Smooth muscle cell (in vitro differentiated cells): ENCODE results near the gene DPCD. TPM values are rescaled to one million over a fixed set of nuclear protein-coding genes. Genes with fewer than 3 reads are reported as not detected.

ENCODE experiments used
- DNase-seq: peaks from one replicate; lab custom pipeline; 2025; ENCODE audit not compliant: unreplicated experiment; lab: John Stamatoyannopoulos, UW
- H2AFZ ChIP-seq: fragments of 200-600 bp; sonication (generic); 2 replicates; pipeline ENCODE4 v1.6.0; 2016; ENCODE audit warnings: antibody characterized with exemption, low read depth, mild to moderate bottlenecking
- H3F3A ChIP-seq: fragments of 200-600 bp; sonication (generic); 2 replicates; pipeline ENCODE4 v1.6.0; 2017; ENCODE audit warnings: antibody characterized with exemption, low read depth
- H3K27ac ChIP-seq: fragments of 200-600 bp; sonication (generic); 2 replicates; pipeline ENCODE4 v1.5.1; 2016; ENCODE audit warnings: low read depth, mild to moderate bottlenecking
- H3K27me3 ChIP-seq: fragments of 200-600 bp; sonication (generic); 2 replicates; pipeline ENCODE4 v1.6.1; 2016; ENCODE audit warnings: low read depth, mild to moderate bottlenecking
- H3K36me3 ChIP-seq: fragments of 200-600 bp; sonication (generic); 2 replicates; pipeline ENCODE4 v1.5.1; 2016; ENCODE audit warnings: low read depth
- H3K4me1 ChIP-seq: fragments of 200-600 bp; sonication (generic); 2 replicates; pipeline ENCODE4 v1.5.1; 2016; ENCODE audit warnings: low read depth
- H3K4me2 ChIP-seq: fragments of 200-600 bp; sonication (generic); 2 replicates; pipeline ENCODE4 v1.6.0; 2016; ENCODE audit warnings: mild to moderate bottlenecking
- H3K4me3 ChIP-seq: fragments of 200-600 bp; sonication (generic); 2 replicates; pipeline ENCODE4 v1.5.1; 2016; ENCODE audit warnings: mild to moderate bottlenecking
- H3K79me2 ChIP-seq: fragments of 200-600 bp; sonication (generic); 2 replicates; pipeline ENCODE4 v1.6.0; 2016; ENCODE audit warnings: low read depth, mild to moderate bottlenecking
- H3K9ac ChIP-seq: fragments of 200-600 bp; sonication (generic); 2 replicates; pipeline ENCODE4 v1.6.0; 2016; ENCODE audit warnings: low read depth
- H3K9me3 ChIP-seq: fragments of 200-600 bp; sonication (generic); replicated peaks from 2 replicates; pipeline ENCODE4 v1.5.1; 2016; ENCODE audit warnings: low read depth
- H4K20me1 ChIP-seq: fragments of 200-600 bp; sonication (generic); 2 replicates; pipeline ENCODE4 v1.6.0; 2016; ENCODE audit warnings: low read depth
- WGBS: methylation state at CpG from one replicate; pipeline ENCODE4 v1.1.7; 2016; ENCODE audit warnings: low lambda C conversion rate; 5-methylcytosine and 5-hydroxymethylcytosine counted together
- polyA plus RNA-seq: library from polyadenylated mRNA; unstranded; fragments of >200 nt; fragmentation: Nextera tagmentation; extraction: Ambion mirVana; gene quantifications from 2 replicates; pipeline ENCODE4 v1.2.1, GENCODE V29; 2016
- total RNA-seq: library from RNA; depleted of rRNA; stranded (reverse); fragments of >200 nt; gene quantifications from 2 replicates; pipeline ENCODE4 v1.2.3, GENCODE V29; 2014
- TF ChIP-seq, protein P1 (sequence below): fragments of 200-600 bp; sonication (generic); IDR thresholded peaks from 2 replicates; pipeline ENCODE4 v1.5.1; 2017; ENCODE audit warnings: borderline replicate concordance, mild to moderate bottlenecking, antibody characterized with exemption; ENCODE audit not compliant: insufficient read depth, poor library complexity, severe bottlenecking

Gene DPCD
- total and polyA plus RNA-seq, 2 experiments from 2014 or later = 116 to 150 TPM

DNA sequence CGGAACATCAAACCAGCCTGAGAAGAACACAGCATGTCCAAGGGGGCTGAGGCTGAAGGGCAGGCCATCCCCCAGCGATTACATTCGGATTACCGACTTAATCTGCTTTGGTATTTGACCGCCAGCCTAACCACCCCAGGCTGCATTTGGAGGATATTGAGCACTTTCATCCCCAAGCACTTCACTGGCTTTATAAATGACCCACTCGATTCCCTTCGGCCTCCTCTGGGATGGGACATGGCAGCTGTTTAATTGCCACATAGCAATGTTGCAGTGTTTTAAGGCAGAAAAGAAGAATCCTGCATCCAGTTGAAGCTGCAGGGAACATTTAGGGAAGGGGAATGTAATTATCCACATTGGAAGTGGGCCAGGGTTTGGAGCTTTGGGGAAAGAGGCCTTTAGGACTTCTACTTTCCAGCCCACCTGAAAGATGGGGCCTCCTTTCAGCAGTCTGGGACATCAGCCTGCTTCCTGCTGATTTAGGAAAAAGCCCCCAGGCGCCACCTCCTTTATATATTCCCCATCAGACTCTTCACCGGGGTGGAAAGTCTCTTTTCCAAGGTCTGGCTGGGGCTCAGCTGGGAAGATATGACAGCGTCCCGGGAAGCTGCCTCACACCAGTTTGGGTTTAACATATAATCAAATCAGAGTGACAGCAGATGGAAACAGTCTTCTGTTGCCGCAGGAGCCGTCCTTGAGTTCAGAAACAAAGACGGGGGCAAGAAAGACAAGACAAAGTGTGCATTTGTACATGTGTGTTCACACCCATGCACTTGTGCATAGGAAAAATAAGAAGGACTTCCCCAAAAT is 9.2 kb downstream of the DPCD start:
- no peak overlapping the region for H3K4me2 ChIP-seq
- H3K9me3 ChIP-seq = no peaks in the 10 kb centered on the region
- H3F3A ChIP-seq = no peaks in the 10 kb centered on the region
- TF ChIP-seq, protein P1, sequence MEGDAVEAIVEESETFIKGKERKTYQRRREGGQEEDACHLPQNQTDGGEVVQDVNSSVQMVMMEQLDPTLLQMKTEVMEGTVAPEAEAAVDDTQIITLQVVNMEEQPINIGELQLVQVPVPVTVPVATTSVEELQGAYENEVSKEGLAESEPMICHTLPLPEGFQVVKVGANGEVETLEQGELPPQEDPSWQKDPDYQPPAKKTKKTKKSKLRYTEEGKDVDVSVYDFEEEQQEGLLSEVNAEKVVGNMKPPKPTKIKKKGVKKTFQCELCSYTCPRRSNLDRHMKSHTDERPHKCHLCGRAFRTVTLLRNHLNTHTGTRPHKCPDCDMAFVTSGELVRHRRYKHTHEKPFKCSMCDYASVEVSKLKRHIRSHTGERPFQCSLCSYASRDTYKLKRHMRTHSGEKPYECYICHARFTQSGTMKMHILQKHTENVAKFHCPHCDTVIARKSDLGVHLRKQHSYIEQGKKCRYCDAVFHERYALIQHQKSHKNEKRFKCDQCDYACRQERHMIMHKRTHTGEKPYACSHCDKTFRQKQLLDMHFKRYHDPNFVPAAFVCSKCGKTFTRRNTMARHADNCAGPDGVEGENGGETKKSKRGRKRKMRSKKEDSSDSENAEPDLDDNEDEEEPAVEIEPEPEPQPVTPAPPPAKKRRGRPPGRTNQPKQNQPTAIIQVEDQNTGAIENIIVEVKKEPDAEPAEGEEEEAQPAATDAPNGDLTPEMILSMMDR = no peak
- no peaks in the 10 kb centered on the region for H3K79me2 ChIP-seq
- H3K9ac ChIP-seq = no peak overlapping the region
- H3K4me1 ChIP-seq = no peaks in the 10 kb centered on the region
- no peaks in the 10 kb centered on the region for H3K27me3 ChIP-seq
- no peak for DNase-seq
- no peaks in the 10 kb centered on the region for H3K36me3 ChIP-seq
- H2AFZ ChIP-seq = no peak overlapping the region
- H4K20me1 ChIP-seq = no peaks in the 10 kb centered on the region
- H3K27ac ChIP-seq = no peak overlapping the region
- WGBS = 77% methylated on average over 14 of the region's 14 CpGs
- no peak overlapping the region for H3K4me3 ChIP-seq

DNA sequence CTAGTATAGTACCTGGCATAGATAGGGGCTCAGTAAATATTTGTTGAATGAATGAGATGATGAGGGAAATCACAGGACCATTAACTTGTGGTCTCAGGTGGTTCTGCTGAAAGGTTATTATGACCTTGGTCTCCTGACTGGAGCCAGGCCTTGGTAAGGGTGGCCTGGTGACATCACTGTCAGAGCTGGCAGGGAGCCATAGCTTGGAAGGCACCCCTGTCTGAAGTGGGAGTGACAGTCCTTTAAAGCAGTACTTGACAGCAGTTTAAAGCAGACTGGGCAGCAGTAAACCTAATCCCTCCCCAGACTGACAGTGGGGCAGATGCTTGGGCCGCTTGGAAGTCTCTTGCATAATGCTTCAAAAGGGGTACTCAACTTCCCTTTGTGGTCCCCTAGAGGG is 13.4 kb downstream of the DPCD start:
- H3K4me3 ChIP-seq = no peak overlapping the region
- no peaks in the 10 kb centered on the region for H3K9me3 ChIP-seq
- no peaks in the 10 kb centered on the region for H3F3A ChIP-seq
- TF ChIP-seq, protein P1 = no peak
- no peak for DNase-seq
- no peaks in the 10 kb centered on the region for H3K79me2 ChIP-seq
- H3K27ac ChIP-seq = no peak overlapping the region
- 78% methylated on average over 1 of the region's 1 CpG for WGBS
- no peaks in the 10 kb centered on the region for H3K4me1 ChIP-seq
- no peak overlapping the region for H2AFZ ChIP-seq
- no peaks in the 10 kb centered on the region for H3K27me3 ChIP-seq
- no peak overlapping the region for H3K9ac ChIP-seq
- H3K4me2 ChIP-seq = no peak overlapping the region
- H4K20me1 ChIP-seq = no peaks in the 10 kb centered on the region
- H3K36me3 ChIP-seq = no peaks in the 10 kb centered on the region

DNA sequence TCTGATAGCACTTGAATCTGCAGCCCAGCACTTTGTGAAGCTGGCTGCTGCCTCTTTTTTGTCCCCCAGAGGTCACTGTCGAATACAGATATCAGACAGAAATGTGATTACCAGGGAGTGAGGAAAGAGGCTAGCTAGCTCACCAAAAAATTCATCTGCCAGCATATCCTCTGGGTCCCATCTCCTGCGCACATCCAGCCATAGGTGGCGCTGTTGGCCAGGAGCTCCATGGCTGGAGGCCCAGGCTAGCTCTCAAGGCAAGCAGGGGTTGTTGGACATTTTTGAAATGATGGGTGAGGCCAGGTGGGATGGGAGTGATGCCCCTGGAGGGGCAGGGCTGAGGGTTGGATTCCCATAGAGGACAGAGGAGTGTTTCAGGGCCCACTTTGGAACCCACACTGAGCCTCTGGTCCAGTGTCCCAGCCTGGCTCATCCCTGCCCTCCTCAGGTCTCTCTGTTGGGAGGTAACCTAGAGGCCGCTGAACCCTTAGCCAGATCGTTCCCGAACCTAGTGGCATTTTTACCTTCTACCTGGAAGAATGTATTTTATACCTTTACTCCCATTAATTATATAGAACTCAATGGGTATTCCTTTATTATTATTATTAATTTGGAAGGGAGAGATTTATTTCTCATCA is 14.8 kb downstream of the DPCD start:
- H3K9me3 ChIP-seq = no peaks in the 10 kb centered on the region
- H3K9ac ChIP-seq = no peak overlapping the region
- 42% methylated on average over 6 of the region's 6 CpGs for WGBS
- H4K20me1 ChIP-seq = peaks cover 10% of the 10 kb centered on the region
- H3K4me3 ChIP-seq = no peak overlapping the region
- DNase-seq = no peak
- peaks cover 11% of the 10 kb centered on the region for H3K4me1 ChIP-seq
- TF ChIP-seq, protein P1 = peak; percentile 74
- no peaks in the 10 kb centered on the region for H3K79me2 ChIP-seq
- H3K36me3 ChIP-seq = no peaks in the 10 kb centered on the region
- no peak overlapping the region for H3K4me2 ChIP-seq
- H2AFZ ChIP-seq = no peak overlapping the region
- no peaks in the 10 kb centered on the region for H3F3A ChIP-seq
- no peaks in the 10 kb centered on the region for H3K27me3 ChIP-seq
- H3K27ac ChIP-seq = no peak overlapping the region
